Stimulated activated CD4-positive, alpha-beta T cell treated with anti-CD3 and anti-CD28 coated beads, TNF-alpha, amount 100 ng/mL, for 24 hours (primary cell): ENCODE data around the gene RBBP9.
"Not testable (repeated sequence)": the region's sequence is repeated elsewhere in the genome, so short reads cannot be mapped to it uniquely, and the experiment has no call there.

Source experiments
- DNase-seq, 3 experiments: peaks; one replicate each; pipeline ENCODE4 v3.0.0-alpha.2; 2020; ENCODE audit warnings: low read depth in 3 of 3

RBBP9 gene

DNA sequence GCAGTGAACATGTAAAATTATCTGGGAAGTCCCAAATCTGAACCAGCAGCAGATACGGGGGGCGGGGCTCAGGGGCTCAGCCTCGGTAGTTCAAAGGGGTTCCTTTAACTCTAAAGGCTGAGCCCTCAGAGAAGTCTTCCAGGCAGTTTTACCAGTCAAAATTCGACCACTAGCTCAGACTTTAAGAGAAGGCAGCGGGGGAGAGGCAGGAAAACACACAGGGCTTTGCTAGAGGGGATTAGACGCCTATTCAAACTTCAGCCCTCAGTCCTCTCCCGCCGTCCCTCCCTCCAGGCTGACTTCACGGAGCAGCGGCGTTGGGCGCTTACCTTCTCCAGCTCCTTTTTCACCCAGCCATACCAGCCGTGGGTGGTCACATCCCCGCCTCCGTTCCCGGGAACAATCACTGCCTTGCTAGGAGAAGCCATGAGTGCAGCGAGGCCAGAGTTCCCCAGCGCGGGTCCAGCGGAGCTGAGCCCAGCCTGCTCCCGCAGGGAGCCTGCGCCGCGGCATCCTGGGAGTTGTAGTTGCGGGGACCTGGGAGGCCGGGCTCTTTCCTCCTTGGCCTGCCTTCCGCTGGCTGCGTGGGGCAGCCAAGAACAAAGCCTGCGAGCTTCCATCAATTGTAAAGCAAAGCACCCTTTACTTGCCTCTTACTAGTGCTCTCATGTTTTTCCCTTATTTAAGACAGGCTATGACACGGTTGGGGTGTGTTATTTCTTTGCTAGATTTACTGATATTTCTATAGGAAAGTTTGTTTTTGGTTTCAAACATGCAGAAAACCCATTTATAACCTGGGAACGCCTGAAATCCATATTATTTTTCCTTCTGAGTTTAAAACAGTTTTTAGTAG is at the start of gene RBBP9:
RBBP9 (minus strand) TSS at position 486 of the 853 bp plus-strand sequence; CDS start at position 428, 58 bp downstream.
- DNase-seq, result peak; percentile 52 to 81 (median 67)

DNA sequence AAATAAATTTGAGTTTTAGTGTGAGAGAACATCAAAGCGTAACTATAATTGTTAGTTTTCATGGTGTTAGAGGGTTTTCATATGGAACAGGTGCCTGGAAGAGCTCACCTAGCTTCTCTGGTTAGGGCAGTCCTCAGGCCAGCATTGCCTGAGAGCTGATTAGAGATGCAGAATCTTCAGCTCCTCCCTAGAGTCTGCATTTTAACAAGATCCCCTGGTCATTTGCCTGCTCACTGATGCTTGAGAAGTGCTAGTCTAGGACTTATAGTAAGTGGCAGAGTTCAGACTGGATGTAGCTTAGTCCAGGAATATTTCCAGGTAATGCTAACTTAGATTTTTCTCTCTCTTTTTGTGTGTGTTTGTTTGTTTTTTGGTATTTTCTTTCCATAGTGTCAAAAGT is 48.5 kb upstream of the RBBP9 start:
- DNase-seq, result no peak

GRCh38 chr20:18543932-18544331 is 46.9 kb upstream of the RBBP9 start:
- no peak for DNase-seq

DNA sequence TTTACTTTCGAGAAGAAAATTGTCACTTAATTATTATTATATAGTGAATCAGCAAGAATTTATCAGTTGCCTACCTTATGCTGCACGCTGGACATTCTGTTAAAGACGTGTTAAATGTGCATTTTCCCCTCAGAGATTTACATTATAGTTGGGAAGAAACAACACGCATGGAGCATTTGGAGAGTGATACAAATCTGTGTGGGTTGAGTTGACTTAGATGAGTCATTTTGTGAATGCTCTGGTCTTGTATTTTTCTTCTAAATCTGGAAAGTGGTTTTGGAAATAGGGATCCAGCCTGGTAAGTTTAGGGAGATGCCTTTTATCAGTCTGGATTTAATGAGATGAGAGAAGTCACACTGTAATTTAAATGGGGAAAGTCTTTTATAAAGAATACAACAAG is 46.2 kb upstream of the RBBP9 start:
- DNase-seq, result no peak

GRCh38 chr20:18541741-18542140 is 44.7 kb upstream of the RBBP9 start:
- no peak for DNase-seq

DNA sequence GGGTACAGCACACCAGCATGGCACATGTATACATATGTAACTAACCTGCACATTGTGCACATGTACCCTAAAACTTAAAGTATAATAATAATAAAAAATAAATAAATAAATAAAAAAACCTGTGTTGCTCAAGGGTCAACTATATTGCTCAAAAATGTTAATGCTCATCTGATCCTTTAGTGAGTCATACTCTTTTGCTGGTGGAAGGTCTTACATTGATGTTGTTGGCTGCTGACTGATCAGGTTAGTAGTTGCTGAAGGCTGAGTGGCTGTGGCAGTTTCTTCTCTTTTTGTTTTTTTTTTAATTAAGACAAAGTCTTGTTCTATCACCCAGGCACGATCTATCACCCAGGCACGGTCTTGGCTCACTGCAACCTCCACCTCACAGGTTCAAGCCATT is 40.6 kb upstream of the RBBP9 start:
- DNase-seq, result no peak

DNA sequence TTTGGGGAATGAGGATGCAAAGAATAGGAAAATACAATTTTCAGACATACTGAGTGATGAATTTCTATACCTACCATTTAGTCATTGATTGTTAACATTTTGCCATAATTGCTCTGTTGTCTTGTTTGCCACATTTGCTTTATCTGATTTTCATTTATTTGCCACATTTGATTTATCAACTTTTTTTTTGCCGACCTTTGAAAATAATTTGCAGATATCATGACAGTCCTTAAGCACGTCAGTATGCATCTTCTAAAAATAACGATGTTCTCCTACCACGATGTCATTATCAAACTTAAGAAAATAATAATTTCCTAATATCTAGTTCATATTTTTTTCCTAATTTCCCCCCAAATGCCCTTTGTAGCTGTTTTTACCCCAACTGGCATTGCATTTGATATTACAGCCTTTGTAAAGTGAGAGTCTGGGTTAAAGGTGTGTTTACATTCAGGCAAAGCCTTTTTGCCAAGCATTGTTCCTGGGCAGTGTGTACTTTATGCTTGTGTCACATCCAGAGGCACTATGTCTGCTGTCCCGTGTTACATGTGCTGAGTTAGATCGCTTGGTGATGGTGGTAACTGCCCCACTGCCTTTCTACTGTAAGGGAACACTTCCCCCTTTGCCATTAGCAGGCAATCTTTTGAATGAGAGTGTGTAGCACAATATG is 37.1 kb upstream of the RBBP9 start:
- DNase-seq, result no peak

GRCh38 chr20:18533491-18533890 is 36.5 kb upstream of the RBBP9 start:
- no peak for DNase-seq

DNA sequence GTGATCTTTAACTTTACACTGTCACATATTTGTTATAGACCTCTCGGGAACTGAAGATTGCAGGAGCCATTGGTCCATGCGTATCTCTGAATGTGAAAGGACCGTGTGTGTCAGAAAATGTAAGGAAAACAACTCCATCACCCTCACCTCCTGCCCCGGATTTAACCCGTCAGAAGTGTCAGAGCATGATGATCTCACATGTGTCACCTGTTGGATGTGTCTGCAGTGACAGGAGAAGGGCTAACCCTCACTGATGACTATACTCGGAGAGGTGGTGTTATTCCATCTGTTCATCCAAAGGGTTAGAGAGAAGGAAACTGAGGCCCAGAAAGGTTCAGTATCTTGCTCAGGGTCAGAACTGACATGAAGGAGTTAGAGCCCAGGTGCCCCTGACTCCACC is 35.6 kb upstream of the RBBP9 start:
- no peak for DNase-seq

DNA sequence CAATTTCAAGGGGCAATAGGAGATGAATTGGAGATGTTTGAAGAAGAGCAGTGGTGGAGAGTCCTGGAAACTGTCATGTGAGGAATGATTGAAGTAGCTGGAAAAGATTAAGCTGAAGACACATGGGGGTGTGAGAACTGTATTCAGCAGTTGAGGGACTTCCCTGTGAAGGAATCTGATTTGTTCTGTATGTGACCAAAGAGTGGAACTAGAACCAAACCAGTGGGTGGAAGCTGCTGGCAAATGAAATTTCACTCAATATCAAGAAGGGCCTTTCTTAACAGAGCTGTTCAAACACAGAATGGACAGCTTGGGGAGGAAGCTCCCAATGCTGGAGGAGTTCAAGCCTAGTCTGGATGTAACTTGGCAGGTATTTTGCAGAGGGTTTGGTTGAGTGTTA is 32.0 kb upstream of the RBBP9 start:
- no peak for DNase-seq

- DNase-seq, result no peak
Measured at GRCh38 chr20:18527836-18528235, 30.8 kb upstream of the RBBP9 start.

GRCh38 chr20:18527339-18527738 is 30.3 kb upstream of the RBBP9 start:
- no peak for DNase-seq

- not testable (repeated sequence) for DNase-seq
Measured at GRCh38 chr20:18526761-18527160, 29.7 kb upstream of the RBBP9 start.

DNA sequence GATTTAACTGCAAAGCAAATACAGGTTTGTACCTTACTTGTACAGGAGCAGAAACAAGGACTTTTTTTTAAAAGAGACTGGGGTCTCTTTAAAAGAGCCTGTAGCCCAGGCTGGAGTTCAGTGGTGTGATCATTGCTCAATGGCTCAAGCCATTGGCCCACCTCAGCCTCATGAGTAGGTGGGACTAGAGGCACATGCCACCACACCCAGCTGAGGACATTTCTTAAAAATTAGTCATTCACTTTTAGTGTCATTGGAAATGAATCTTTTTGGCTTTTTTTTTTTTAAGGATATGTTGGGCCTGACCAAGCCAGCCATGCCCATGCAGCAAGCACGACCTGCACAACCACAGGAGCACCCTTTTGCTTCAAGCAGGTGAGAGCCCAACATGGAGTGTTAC is 27.6 kb upstream of the RBBP9 start:
- DNase-seq, result no peak

- DNase-seq, result no peak
Measured at GRCh38 chr20:18523066-18523465, 26.0 kb upstream of the RBBP9 start.

GRCh38 chr20:18522066-18522465 is 25.0 kb upstream of the RBBP9 start:
- not testable (repeated sequence) for DNase-seq

- no peak for DNase-seq
Measured at GRCh38 chr20:18515973-18516372, 18.9 kb upstream of the RBBP9 start.

- no peak for DNase-seq
Measured at GRCh38 chr20:18514127-18514526, 17.1 kb upstream of the RBBP9 start.

DNA sequence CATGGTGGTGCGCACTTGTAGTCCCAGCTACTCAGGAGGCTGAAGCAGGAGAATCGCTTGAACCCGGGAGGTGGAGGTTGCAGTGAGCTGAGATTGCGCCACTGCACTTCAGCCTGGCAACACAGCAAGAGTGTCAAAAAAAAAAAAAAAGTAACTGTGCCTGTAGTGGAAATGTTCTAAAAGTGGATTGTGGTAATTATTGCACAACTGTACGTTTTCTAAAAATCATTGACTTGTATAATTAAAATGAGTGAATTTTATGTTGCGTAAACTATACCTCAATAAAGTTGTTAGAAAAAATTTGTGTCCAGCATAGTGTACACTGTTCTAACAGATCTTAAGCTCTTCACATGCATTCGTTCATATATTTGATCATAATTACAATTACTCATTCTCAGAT is 16.2 kb upstream of the RBBP9 start:
- DNase-seq, result no peak

DNA sequence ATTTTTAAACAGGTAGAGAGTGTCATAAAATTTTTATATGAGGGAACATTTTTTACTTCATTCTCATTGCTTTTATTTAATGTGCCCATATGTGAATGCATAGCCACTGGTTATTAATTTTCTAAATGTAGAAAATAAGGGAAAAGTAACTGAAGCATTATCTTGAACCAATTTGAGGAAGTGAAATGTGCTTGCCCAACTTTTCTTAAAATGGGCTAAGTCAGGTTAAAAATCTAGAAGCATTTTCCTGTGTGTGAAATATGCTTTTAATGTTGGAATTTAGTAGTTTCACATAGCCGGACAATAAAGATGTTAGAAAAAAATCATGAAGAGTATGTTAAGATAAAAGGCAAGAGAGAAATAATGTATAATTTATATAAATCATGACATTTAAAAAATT is 14.5 kb upstream of the RBBP9 start:
- no peak for DNase-seq

DNA sequence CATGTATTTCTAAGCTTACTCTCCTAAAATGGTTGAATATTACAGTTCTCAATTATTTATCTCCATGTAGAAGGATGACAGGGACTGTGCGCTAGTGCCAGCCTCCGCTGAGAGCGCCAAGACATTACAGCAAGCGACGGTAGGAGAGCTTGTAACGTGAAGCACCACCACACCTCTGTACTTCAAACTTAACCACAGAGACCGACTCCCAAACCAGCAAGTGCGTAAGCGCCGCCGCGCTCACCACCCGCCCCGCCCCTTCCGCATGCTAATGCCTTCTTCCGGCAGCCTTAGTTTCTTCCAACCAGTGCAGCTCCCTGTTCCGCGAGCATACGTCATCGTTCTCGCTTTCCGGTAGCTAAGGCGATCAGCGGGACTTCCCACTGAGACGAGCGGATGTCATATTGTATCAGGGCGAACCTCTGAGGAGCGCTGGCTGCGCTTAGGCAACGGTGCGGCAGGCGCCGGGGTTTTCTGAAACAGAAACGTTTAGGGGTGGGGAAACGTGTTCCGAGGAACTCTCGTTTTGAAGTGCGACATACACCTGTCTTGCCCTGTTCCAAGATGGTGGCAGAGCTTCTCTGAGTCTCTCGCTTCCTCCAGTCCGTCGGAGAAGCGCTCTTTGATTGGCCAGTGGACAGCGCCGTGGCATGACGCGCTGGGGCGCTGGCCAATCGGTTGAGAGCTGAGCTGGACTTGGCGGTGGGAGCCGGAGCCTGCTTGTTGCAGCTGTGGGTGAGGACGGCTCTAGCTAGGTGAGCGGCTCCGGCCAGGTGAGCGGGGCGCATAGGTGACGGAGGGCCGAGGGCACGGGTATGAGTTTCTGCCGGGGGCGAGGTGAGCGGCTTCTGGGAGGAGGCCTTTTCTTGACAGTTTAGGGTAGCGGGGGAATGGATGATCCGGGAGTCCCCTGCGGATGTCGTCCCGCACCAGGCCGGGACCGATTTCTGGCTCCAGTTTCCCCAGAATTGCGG is 10.5 kb upstream of the RBBP9 start, which contains the start of gene SEC23B:
SEC23B (plus strand) TSS at position 723 of the 974 bp plus-strand sequence. CDS start 2,896 bp downstream, outside the sequence.
- peak; percentile 91 to 98 (median 97) for DNase-seq

DNA sequence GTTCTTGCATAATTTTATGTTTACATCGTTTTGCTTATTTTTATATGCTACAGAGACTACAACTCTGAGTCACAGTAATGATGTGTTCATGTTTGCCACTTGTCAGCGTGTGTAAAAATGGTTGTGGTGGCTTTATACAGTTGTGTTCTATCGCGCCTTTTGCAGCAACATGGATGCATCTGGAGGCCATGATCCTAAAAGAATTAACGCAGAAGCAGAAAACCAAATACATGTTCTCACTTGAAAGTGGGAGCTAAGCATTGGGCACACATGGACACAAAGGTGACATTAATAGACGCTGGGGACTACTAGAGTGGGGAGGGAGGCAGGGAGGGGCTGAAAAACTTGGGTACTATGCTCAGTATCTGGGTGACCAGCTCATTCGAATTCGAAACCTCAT is 9.7 kb upstream of the RBBP9 start:
- no peak for DNase-seq
